Hepatocyte (in vitro differentiated cells): ENCODE results near the gene TENM4. TPM values are rescaled to one million over a fixed set of nuclear protein-coding genes. Genes with fewer than 3 reads are reported as not detected.

Source experiments
- DNase-seq: peaks from one replicate; pipeline ENCODE4 v3.0.0-alpha.2; 2016; ENCODE audit warnings: low spot score
- H2AFZ ChIP-seq: fragments of 200-600 bp; sonication (generic); 2 replicates; pipeline ENCODE4 v1.6.0; 2016; ENCODE audit warnings: antibody characterized with exemption, mild to moderate bottlenecking
- H3K27ac ChIP-seq: fragments of 200-600 bp; sonication (generic); 2 replicates; pipeline ENCODE4 v1.5.1; 2016; ENCODE audit warnings: mild to moderate bottlenecking
- H3K27me3 ChIP-seq: fragments of 200-600 bp; sonication (generic); 2 replicates; pipeline ENCODE4 v1.6.1; 2016
- H3K36me3 ChIP-seq: fragments of 200-600 bp; sonication (generic); replicated peaks from 2 replicates; pipeline ENCODE4 v1.5.1; 2016; ENCODE audit warnings: low read depth; ENCODE audit not compliant: insufficient read depth
- H3K4me1 ChIP-seq: fragments of 200-600 bp; sonication (generic); 2 replicates; pipeline ENCODE4 v1.5.1; 2016; ENCODE audit warnings: mild to moderate bottlenecking, moderate library complexity; ENCODE audit not compliant: insufficient read depth
- H3K4me2 ChIP-seq: fragments of 200-600 bp; sonication (generic); 2 replicates; pipeline ENCODE4 v1.6.0; 2016
- H3K4me3 ChIP-seq: fragments of 200-600 bp; sonication (generic); 2 replicates; pipeline ENCODE4 v1.5.1; 2016; ENCODE audit warnings: mild to moderate bottlenecking
- H3K79me2 ChIP-seq: fragments of 200-600 bp; sonication (generic); 2 replicates; pipeline ENCODE4 v1.6.0; 2017; ENCODE audit warnings: mild to moderate bottlenecking
- H3K9me2 ChIP-seq: fragments of 200-600 bp; sonication (generic); replicated peaks from 2 replicates; pipeline ENCODE4 v1.6.0; 2017; ENCODE audit warnings: mild to moderate bottlenecking; ENCODE audit not compliant: insufficient read depth
- H3K9me3 ChIP-seq: fragments of 200-600 bp; sonication (generic); 2 replicates; pipeline ENCODE4 v1.5.1; 2016; ENCODE audit warnings: low read depth, mild to moderate bottlenecking
- H4K20me1 ChIP-seq: fragments of 200-600 bp; sonication (generic); 2 replicates; pipeline ENCODE4 v1.6.0; 2016; ENCODE audit warnings: mild to moderate bottlenecking; ENCODE audit not compliant: insufficient read depth, poor library complexity, severe bottlenecking
- CTCF ChIP-seq: fragments of 200-600 bp; sonication (generic); IDR thresholded peaks from 2 replicates; pipeline ENCODE4 v1.5.1; 2016; ENCODE audit warnings: antibody characterized with exemption, mild to moderate bottlenecking; ENCODE audit not compliant: poor library complexity
- EZH2 ChIP-seq: fragments of 200-600 bp; sonication (generic); IDR thresholded peaks from 2 replicates; pipeline ENCODE4 v1.6.1; 2016; ENCODE audit warnings: antibody characterized with exemption, mild to moderate bottlenecking, borderline replicate concordance
- EZH2phosphoT487 ChIP-seq: fragments of 200-600 bp; sonication (generic); IDR thresholded peaks from one replicate; pipeline ENCODE4 v1.6.1; 2018; ENCODE audit warnings: antibody characterized with exemption, mild to moderate bottlenecking, low read depth, moderate library complexity; ENCODE audit not compliant: unreplicated experiment, severe bottlenecking
- WGBS: methylation state at CpG from one replicate; pipeline ENCODE4 v1.1.6; 2016; ENCODE audit warnings: low lambda C conversion rate; ENCODE audit errors: missing lambda C conversion rate; 5-methylcytosine and 5-hydroxymethylcytosine counted together
- polyA plus RNA-seq: library from polyadenylated mRNA; unstranded; fragments of >200 nt; fragmentation: Nextera tagmentation; extraction: Ambion mirVana; gene quantifications from 2 replicates; pipeline ENCODE4 v1.2.1, GENCODE V29; 2016
- total RNA-seq: library from RNA; depleted of rRNA; stranded (reverse); fragments of >200 nt; gene quantifications from 2 replicates; pipeline ENCODE4 v1.2.3, GENCODE V29; 2014

TENM4 gene
- total and polyA plus RNA-seq, 2 experiments from 2014 or later = 18.4 to 18.7 TPM

DNA sequence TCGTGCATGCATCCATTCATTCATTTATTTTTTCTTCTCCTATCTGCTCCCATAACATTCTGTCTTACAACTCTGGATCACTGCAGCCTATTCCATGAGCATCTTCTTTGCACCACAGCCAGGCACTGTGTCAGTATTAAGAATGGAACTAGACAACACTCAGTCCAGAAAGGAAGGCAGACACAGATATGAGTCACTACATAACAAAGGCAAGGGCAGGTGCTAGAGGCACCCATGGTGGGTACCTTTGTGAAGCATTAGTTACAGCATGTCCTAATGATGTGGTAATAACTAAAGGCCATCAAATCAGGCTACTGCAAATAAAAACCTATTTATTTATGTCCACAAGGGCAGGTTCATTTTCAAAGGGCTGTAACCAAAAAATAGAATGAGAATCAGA lies 28.1 kb downstream of the TENM4 start:
- H2AFZ ChIP-seq = no peak overlapping the region
- H3K4me1 ChIP-seq = peaks cover 4% of the 10 kb centered on the region
- H3K27me3 ChIP-seq = no peaks in the 10 kb centered on the region
- H3K36me3 ChIP-seq = no peaks in the 10 kb centered on the region
- DNase-seq = no peak
- no peak for TF ChIP-seq EZH2phosphoT487
- TF ChIP-seq EZH2 = no peak
- no peak for TF ChIP-seq CTCF
- H4K20me1 ChIP-seq = no peaks in the 10 kb centered on the region
- WGBS = 97% methylated on average over 1 of the region's 1 CpG
- no peaks in the 10 kb centered on the region for H3K9me3 ChIP-seq
- H3K9me2 ChIP-seq = no peaks in the 10 kb centered on the region
- H3K27ac ChIP-seq = no peak overlapping the region
- peaks cover 6% of the 10 kb centered on the region for H3K79me2 ChIP-seq
- H3K4me2 ChIP-seq = no peak overlapping the region
- no peak overlapping the region for H3K4me3 ChIP-seq

- TF ChIP-seq CTCF (no peak), EZH2 (no peak), EZH2phosphoT487 (no peak)
- no peak for DNase-seq
- H3K9me2 ChIP-seq = no peaks in the 10 kb centered on the region
- H3K36me3 ChIP-seq = no peaks in the 10 kb centered on the region
- no peak overlapping the region for H3K4me3 ChIP-seq
- no peak overlapping the region for H2AFZ ChIP-seq
- peaks cover 3% of the 10 kb centered on the region for H4K20me1 ChIP-seq
- H3K4me2 ChIP-seq = no peak overlapping the region
- H3K79me2 ChIP-seq = peaks cover 10% of the 10 kb centered on the region
- peaks cover 9% of the 10 kb centered on the region for H3K4me1 ChIP-seq
- H3K27me3 ChIP-seq = no peaks in the 10 kb centered on the region
- no peaks in the 10 kb centered on the region for H3K9me3 ChIP-seq
- 94% methylated on average over 6 of the region's 6 CpGs for WGBS
- H3K27ac ChIP-seq = no peak overlapping the region
Measured at GRCh38 chr11:79409330-79409729, 31.5 kb downstream of the TENM4 start.

DNA sequence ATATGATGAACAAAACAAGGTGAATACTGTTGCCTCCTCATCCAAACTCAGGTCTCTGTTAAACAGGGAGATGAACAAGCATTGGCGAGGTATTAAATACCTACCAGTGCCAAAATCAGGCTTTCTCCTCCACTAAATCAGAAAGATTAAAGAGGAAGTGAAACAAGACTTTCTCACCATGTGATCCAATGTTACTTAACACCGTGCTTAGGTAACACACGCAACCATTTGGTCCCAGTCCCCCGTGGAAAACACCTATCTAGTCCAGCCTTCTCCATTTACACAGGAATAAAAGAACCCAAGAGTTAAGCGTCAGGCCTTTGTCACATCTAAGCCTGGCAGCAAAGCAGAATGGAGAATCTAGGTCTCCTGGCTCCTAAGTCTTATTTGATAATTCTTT lies 34.5 kb downstream of the TENM4 start:
- TF ChIP-seq EZH2 = no peak
- no peak for TF ChIP-seq EZH2phosphoT487
- TF ChIP-seq CTCF = no peak
- H3K4me2 ChIP-seq = no peak overlapping the region
- H3K4me3 ChIP-seq = no peak overlapping the region
- H4K20me1 ChIP-seq = peaks cover 3% of the 10 kb centered on the region
- no peaks in the 10 kb centered on the region for H3K9me3 ChIP-seq
- H3K27me3 ChIP-seq = no peaks in the 10 kb centered on the region
- H3K36me3 ChIP-seq = no peaks in the 10 kb centered on the region
- peaks cover 5% of the 10 kb centered on the region for H3K4me1 ChIP-seq
- H2AFZ ChIP-seq = no peak overlapping the region
- H3K27ac ChIP-seq = no peak overlapping the region
- no peak for DNase-seq
- WGBS = 86% methylated on average over 5 of the region's 5 CpGs
- peaks cover 14% of the 10 kb centered on the region for H3K79me2 ChIP-seq
- no peaks in the 10 kb centered on the region for H3K9me2 ChIP-seq

GRCh38 chr11:79404806-79405205 lies 36.0 kb downstream of the TENM4 start:
- 70% methylated on average over 3 of the region's 3 CpGs for WGBS

More at GRCh38 chr11:79404806-79405205, 36.0 kb downstream of the TENM4 start:
- no peak for DNase-seq
- Histone ChIP-seq H3K79me2 (peaks cover 12% of the 10 kb centered on the region), H4K20me1 (peaks cover 3% of the 10 kb centered on the region), H3K4me1 (peaks cover 12% of the 10 kb centered on the region), H3K9me3 (no peaks in the 10 kb centered on the region), H3K4me3 (no peak overlapping the region), H3K4me2 (no peak overlapping the region), H3K9me2 (no peaks in the 10 kb centered on the region), H3K27ac (no peak overlapping the region), H2AFZ (no peak overlapping the region), H3K27me3 (no peaks in the 10 kb centered on the region), H3K36me3 (no peaks in the 10 kb centered on the region)
- TF ChIP-seq EZH2phosphoT487 (no peak), EZH2 (no peak), CTCF (no peak)
